ENCODE results near the gene USH1G. TPM values are rescaled to one million over a fixed set of nuclear protein-coding genes. Genes with fewer than 3 reads are reported as not detected.
A peak's percentile ranks its signal among the peaks of the same experiment; 100 is the strongest.

USH1G gene
- polyA plus RNA-seq, 3 donors from 2014 or later: not detected

- H3K4me3 Mint-ChIP-seq: no peak overlapping the region
- no peaks in the 10 kb centered on the region for H3K36me3 Mint-ChIP-seq
- peaks cover 0 to 3% (median 0%) of the 10 kb centered on the region in 6 donors for H3K9me3 Mint-ChIP-seq
- no peak overlapping the region for H3K27ac Mint-ChIP-seq
- DNase-seq: no peak
- H3K27me3 Mint-ChIP-seq (ENCODE audit: low read depth in 3 of 3): peaks cover 9 to 22% (median 13%) of the 10 kb centered on the region in 3 donors
- H3K4me1 Mint-ChIP-seq: peaks cover 1 to 5% of the 10 kb centered on the region in 2 donors
Measured at GRCh38 chr17:74935048-74935447, 12.0 kb upstream of the USH1G start.

GRCh38 chr17:74930535-74931036 is 7.5 kb upstream of the USH1G start:
- Mint-ChIP-seq H3K4me3 (no peak overlapping the region), H3K9me3 (no peaks in the 10 kb centered on the region), H3K27ac (no peak overlapping the region), H3K4me1 (peaks cover 0 to 5% of the 10 kb centered on the region in 2 donors), H3K36me3 (no peaks in the 10 kb centered on the region), H3K27me3 (ENCODE audit: low read depth in 3 of 3) (peaks cover 11 to 16% (median 16%) of the 10 kb centered on the region in 3 donors)
- no peak for DNase-seq

GRCh38 chr17:74928786-74929185 is 5.7 kb upstream of the USH1G start:
- Mint-ChIP-seq H3K9me3 (no peaks in the 10 kb centered on the region), H3K36me3 (no peaks in the 10 kb centered on the region), H3K4me1 (peaks cover 2 to 5% of the 10 kb centered on the region in 2 donors), H3K27me3 (ENCODE audit: low read depth in 3 of 3) (peaks cover 17 to 19% (median 18%) of the 10 kb centered on the region in 3 donors), H3K4me3 (no peak overlapping the region), H3K27ac (no peak overlapping the region)
- no peak for DNase-seq

GRCh38 chr17:74925242-74925641 is 2.2 kb upstream of the USH1G start:
- Mint-ChIP-seq H3K4me1 (peaks cover 0 to 8% of the 10 kb centered on the region in 2 donors), H3K27ac (no peak overlapping the region), H3K36me3 (no peaks in the 10 kb centered on the region), H3K27me3 (ENCODE audit: low read depth in 3 of 3) (peaks cover 16 to 24% (median 18%) of the 10 kb centered on the region in 3 donors), H3K4me3 (peak overlapping the region in 1 of 5 donors; percentile 40), H3K9me3 (no peaks in the 10 kb centered on the region)
- no peak for DNase-seq

- H3K27ac Mint-ChIP-seq: no peak within 1 kb of the TSS
- no peaks in the 10 kb centered on the region for H3K9me3 Mint-ChIP-seq
- no peak for DNase-seq
- H3K4me3 Mint-ChIP-seq: peak within 1 kb of the TSS; percentile 33 to 71 (median 67)
- H3K27me3 Mint-ChIP-seq (ENCODE audit: low read depth in 3 of 3): peaks cover 16 to 29% (median 18%) of the 10 kb centered on the region in 3 donors
- no peaks in the 10 kb centered on the region for H3K36me3 Mint-ChIP-seq
- H3K4me1 Mint-ChIP-seq: peaks cover 0 to 8% of the 10 kb centered on the region in 2 donors
Measured at GRCh38 chr17:74924250-74924948, 1.3 kb upstream of the USH1G start, which contains the start of gene OTOP2. Gene OTOP2, plus strand, starts transcription at chr17:74924273. Its CDS starts 360 bp downstream, at chr17:74924633.

- peak; percentile 60 to 65 (median 62) for DNase-seq
- Mint-ChIP-seq H3K27me3 (ENCODE audit: low read depth in 3 of 3) (peaks cover 19 to 29% (median 21%) of the 10 kb centered on the region in 3 donors), H3K4me3 (peak overlapping the region; percentile 24 to 71 (median 67)), H3K9me3 (no peaks in the 10 kb centered on the region), H3K4me1 (peaks cover 0 to 8% of the 10 kb centered on the region in 2 donors), H3K36me3 (no peaks in the 10 kb centered on the region), H3K27ac (no peak overlapping the region)
Measured at GRCh38 chr17:74923538-74924249, 639 bp upstream of the USH1G start.

GRCh38 chr17:74922172-74922571 is 883 bp downstream of the USH1G start:
- H3K4me3 Mint-ChIP-seq: peak overlapping the region in 4 of 5 donors; percentile 32 to 58 (median 50)
- peaks cover 18 to 23% (median 21%) of the 10 kb centered on the region in 3 donors for H3K27me3 Mint-ChIP-seq (ENCODE audit: low read depth in 3 of 3)
- no peak for DNase-seq
- H3K9me3 Mint-ChIP-seq: no peaks in the 10 kb centered on the region
- no peak overlapping the region for H3K27ac Mint-ChIP-seq
- H3K4me1 Mint-ChIP-seq: peaks cover 0 to 8% of the 10 kb centered on the region in 2 donors
- H3K36me3 Mint-ChIP-seq: no peaks in the 10 kb centered on the region

GRCh38 chr17:74921769-74922168 is 1.3 kb downstream of the USH1G start:
- peaks cover 0 to 8% of the 10 kb centered on the region in 2 donors for H3K4me1 Mint-ChIP-seq
- H3K27ac Mint-ChIP-seq: no peak overlapping the region
- no peak overlapping the region for H3K4me3 Mint-ChIP-seq
- H3K27me3 Mint-ChIP-seq (ENCODE audit: low read depth in 3 of 3): peaks cover 20 to 23% (median 21%) of the 10 kb centered on the region in 3 donors
- no peaks in the 10 kb centered on the region for H3K9me3 Mint-ChIP-seq
- no peaks in the 10 kb centered on the region for H3K36me3 Mint-ChIP-seq
- no peak for DNase-seq

GRCh38 chr17:74921026-74921681 is 1.9 kb downstream of the USH1G start:
- Mint-ChIP-seq H3K36me3 (no peaks in the 10 kb centered on the region), H3K27ac (no peak overlapping the region), H3K4me1 (peaks cover 0 to 8% of the 10 kb centered on the region in 2 donors), H3K4me3 (no peak overlapping the region), H3K27me3 (ENCODE audit: low read depth in 3 of 3) (peaks cover 19 to 21% (median 20%) of the 10 kb centered on the region in 3 donors), H3K9me3 (no peaks in the 10 kb centered on the region)
- DNase-seq: no peak

GRCh38 chr17:74920642-74921025 is 2.4 kb downstream of the USH1G start:
- Mint-ChIP-seq H3K27me3 (ENCODE audit: low read depth in 3 of 3) (peaks cover 17 to 20% (median 20%) of the 10 kb centered on the region in 3 donors), H3K4me1 (peaks cover 0 to 8% of the 10 kb centered on the region in 2 donors), H3K36me3 (no peaks in the 10 kb centered on the region), H3K4me3 (no peak overlapping the region), H3K9me3 (no peaks in the 10 kb centered on the region), H3K27ac (no peak overlapping the region)
- DNase-seq: no peak

GRCh38 chr17:74920306-74920620 is 2.8 kb downstream of the USH1G start:
- Mint-ChIP-seq H3K4me1 (peaks cover 0 to 8% of the 10 kb centered on the region in 2 donors), H3K27ac (no peak overlapping the region), H3K4me3 (no peak overlapping the region), H3K36me3 (no peaks in the 10 kb centered on the region), H3K9me3 (no peaks in the 10 kb centered on the region), H3K27me3 (ENCODE audit: low read depth in 3 of 3) (peaks cover 13 to 18% (median 17%) of the 10 kb centered on the region in 3 donors)
- no peak for DNase-seq

GRCh38 chr17:74919440-74920305 is 3.4 kb downstream of the USH1G start:
- peaks cover 0 to 8% of the 10 kb centered on the region in 2 donors for H3K4me1 Mint-ChIP-seq
- H3K27ac Mint-ChIP-seq: no peak overlapping the region
- no peaks in the 10 kb centered on the region for H3K36me3 Mint-ChIP-seq
- H3K9me3 Mint-ChIP-seq: no peaks in the 10 kb centered on the region
- DNase-seq: no peak
- no peak overlapping the region for H3K4me3 Mint-ChIP-seq
- H3K27me3 Mint-ChIP-seq (ENCODE audit: low read depth in 3 of 3): peaks cover 11 to 15% (median 13%) of the 10 kb centered on the region in 3 donors

- DNase-seq: no peak
- Mint-ChIP-seq H3K9me3 (no peaks in the 10 kb centered on the region), H3K27me3 (ENCODE audit: low read depth in 3 of 3) (peaks cover 9 to 13% (median 11%) of the 10 kb centered on the region in 3 donors), H3K36me3 (no peaks in the 10 kb centered on the region), H3K4me1 (peaks cover 0 to 6% of the 10 kb centered on the region in 2 donors), H3K4me3 (no peak overlapping the region), H3K27ac (no peak overlapping the region)
Measured at GRCh38 chr17:74918906-74919305, 4.1 kb downstream of the USH1G start.
